Fibroblast of skin of left quadriceps (primary cell): ENCODE data around the gene ERCC5.

Experiments
- DNase-seq, 2 experiments: peaks; one replicate each; pipeline ENCODE4 v3.0.0-alpha.2; 2013; ENCODE audit warnings: low read depth in 2 of 2

The ERCC5 gene

DNA sequence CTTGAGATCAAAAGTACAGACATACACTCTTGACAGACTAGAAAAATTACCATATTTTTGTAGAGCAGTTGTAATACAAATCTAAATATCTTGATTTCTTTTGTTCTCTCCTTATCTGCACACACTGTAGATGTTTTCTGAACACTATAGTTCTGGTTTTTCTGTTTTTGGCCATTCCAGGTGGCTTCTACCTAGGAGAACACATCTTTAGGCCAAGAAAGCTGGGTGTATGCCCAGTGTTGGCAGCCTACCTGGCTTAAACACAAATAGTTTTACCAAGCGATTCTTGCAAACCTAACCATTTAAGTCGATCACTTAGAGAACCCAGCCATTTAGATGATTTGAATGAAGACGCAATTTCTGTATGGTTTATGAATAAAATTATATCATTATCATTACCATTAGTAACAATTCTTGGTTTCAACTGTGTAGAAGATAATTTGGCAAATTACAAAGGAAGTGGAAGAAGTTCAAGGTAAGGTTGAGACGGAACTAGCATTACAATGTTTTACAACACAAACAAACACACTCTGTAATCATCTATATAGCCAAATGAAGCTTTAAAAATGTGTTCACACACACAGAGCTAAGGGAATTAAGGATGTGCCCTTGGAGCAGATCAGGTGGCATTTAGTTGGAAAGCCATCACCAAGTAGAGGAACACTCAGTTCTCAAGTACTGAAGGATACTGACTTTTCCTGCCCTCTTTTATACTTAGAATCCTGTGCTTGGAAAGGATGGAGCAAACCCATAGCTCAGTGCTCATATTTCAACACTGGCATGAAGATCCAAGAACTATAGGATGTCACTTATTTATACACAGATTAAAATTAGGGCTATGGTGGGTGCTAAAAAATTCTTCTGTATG, 36.2 kb downstream of the ERCC5 start:
- DNase-seq = no peak

DNA sequence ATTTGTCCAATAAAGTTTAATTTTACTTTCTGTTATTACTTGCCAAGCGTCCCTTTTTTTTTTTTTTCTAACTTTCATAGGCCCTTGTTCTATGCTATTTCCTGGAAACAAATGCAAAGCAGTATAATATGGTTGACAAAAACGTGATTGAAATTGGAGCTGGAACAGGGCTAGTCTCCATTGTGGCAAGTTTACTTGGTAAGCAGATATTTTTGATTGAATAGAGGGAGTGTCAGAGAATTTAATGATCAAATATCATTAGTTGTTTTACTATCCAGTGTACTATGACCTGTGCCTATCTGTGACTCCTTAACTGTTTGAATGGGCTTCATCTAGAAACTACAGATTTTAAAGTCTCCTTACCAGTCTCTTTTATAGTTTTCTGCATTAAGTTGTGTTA, 46.7 kb downstream of the ERCC5 start:
- DNase-seq = no peak

DNA sequence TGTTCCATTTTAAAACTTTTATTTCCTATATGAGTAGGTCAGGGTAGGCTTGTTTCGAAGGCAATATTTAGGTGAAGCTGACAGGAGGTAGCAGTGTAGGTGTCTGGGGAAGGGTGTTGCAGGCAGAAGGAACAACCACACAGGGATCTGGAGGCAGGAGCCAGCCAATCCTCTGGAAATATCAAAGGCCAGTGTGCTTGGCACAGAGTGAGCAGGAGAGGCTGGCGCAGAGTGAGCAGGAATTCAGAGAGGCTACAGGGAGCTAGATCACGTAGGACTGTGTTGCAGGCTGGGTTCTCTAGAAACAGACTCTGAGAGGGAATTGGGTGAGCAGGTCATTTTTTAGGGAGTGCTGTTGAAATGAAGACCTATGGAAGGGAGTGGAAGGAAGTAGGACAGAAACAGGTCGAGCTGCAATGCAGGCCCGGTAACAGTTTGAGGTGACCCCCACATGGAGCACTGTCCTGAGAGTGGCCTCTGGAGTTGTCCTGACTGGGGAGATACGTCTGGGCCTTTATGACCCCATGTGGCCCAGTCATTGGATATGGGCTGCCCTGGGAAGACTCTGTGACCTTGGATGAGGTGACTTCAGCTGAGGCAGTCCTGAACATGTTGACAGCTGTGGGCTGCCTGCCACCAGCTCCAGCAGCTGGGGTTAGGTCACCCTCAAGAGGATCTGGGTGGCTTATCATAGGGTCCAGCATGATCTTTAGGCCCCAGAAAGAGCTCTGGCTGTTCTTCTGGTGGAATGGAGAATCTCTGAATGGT, 51.7 kb downstream of the ERCC5 start:
- DNase-seq = no peak

DNA sequence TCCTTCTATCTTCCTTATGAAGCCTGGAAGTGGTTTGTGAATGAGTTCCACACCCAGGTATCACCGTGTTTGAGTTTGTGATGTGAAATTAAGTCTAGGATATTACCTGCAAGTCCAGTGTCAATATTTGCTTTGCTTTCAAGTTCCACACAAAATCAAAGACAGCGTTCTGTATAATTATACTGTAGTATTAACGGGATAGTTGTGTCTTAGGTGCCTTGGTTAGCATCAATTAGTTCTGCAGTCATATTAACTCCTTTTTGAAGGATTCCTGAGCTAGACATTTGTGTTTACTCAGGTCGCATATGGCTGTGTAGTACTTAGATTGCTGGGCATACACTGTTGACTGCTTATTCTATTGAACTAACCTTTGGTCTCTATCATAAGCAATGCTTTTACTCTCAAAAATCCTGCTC, 54.4 kb downstream of the ERCC5 start:
- no peak for DNase-seq

DNA sequence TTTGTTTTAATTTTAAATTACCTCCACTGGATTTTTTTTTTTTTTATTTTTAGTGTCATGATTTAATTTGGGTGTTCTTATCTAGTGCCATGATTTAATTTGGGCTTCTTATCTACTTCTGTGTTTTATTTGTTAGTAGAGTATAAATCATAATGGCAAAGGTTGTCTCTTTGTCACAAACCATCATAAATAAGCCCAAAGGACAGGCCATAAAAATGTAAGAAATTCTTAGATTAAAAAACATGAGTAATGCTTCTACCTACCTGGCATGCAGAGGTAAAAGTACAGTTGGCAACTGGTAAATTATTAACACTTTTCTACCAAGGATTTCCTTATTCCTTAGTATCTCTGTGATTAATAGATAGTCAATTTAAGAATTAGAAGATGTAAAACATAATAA, 55.2 kb downstream of the ERCC5 start:
- no peak for DNase-seq

DNA sequence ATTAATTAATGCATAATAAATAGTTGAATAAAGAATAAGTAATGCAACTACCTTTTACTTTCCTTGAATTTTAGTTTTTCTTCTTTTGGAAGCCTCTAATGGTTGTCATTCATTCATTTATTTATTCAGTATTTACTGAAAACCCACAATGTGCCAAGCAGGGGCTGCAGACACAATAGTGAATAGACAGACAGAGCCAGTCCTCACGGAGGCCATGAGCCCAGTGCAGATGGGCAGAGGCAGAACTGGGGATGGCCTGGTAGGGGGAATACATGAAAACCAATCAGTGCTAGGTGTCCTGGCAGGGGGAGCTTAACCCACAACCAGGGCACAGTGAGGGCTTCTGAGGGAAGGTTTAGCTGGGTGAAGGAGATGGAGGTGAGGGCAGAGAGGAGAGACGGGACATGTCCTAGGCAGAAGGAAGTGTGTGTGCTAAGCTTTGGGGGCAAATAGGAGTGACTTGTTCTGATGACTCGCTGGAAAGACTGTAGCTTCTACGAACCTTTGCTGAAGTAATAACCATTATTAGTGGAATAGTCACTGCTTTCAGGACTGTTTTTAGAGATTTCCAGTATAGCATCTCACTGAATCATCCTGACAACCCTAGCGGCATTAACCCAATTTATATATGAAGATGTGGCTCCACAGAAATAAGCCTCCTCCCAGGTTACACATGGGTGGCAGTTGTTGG, 55.9 kb downstream of the ERCC5 start:
- DNase-seq = no peak

DNA sequence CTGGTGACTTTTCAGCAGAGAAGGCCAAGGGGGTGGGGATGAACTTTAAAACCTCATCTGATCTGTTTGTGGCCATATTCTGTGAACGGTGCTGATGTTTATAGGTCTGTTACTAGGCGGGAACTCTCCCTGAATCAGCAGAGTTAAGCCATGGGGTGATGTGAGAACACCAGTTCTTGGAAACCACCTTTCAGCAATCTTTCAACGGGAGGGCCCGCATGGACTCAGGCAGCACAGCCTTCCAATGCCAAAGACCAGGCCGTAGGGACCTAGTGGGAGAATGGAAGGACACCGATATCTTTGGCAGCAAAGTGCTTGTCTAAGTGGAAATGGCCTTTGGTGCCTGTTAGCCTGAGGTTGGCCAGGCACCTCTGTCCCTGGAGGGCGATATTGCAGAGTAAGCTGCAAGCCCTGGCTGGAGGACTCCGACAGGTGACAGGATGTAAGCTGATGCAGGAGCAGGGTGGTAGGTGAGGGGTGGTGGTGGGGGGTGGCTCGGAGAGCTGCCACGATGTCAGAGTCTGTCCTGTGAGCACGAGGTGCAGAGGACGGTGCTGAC, 57.0 kb downstream of the ERCC5 start:
- DNase-seq = no peak

DNA sequence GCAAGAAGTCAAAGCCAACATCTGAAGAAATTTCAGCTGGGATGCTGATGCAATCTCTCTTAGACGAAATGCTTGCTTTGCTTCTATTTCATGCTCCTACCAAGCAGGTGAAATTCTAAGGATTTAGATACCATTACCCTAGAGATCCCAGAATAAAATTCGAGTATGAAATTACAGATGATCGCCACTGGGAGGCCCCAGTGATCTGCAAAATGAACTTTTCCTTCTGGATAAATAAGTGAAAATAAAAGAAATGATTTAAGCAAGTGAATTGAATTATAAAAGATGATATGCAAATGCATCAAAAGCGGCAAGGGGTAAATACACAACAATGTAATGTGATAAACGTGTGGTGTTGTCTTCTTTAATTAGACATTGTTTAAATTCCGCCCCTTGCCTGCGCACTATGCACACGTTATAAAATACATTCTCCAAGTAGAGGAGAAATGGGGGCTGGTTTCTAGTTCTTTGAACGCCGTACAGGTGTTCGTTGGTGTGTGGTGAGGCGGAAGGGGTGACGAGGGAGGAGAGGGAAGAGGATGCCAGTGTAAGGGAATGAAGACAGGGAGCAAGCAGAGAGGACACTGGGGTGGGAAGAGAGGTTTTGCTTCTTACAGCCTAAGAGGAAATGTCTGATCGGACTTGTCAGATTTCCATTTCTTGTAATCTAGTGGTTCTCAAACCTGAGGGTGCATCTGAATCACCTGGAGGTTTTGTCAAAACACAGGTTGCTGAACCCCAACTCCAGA, 58.0 kb downstream of the ERCC5 start:
- no peak for DNase-seq

DNA sequence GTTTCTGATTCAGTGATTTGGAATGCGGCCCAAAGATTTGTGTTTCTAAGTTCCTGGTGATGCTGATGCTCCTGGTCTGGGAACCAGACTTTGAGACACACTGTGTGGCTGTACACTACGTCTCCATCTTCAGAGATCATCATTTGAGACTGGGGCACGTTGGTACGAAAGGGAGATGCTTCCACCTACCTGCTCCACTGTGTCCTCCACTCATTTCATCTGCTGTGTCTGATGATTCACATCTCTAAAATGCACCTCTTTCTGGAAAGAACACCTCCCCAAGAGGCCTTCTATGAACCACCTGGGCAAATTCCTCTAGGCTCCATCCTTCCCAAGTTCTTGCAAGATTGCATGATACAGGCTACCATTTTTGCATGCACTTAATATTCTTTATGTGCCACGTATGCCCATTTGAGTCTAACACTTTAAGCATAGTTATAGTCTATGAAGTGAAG, 58.6 kb downstream of the ERCC5 start:
- DNase-seq = no peak

DNA sequence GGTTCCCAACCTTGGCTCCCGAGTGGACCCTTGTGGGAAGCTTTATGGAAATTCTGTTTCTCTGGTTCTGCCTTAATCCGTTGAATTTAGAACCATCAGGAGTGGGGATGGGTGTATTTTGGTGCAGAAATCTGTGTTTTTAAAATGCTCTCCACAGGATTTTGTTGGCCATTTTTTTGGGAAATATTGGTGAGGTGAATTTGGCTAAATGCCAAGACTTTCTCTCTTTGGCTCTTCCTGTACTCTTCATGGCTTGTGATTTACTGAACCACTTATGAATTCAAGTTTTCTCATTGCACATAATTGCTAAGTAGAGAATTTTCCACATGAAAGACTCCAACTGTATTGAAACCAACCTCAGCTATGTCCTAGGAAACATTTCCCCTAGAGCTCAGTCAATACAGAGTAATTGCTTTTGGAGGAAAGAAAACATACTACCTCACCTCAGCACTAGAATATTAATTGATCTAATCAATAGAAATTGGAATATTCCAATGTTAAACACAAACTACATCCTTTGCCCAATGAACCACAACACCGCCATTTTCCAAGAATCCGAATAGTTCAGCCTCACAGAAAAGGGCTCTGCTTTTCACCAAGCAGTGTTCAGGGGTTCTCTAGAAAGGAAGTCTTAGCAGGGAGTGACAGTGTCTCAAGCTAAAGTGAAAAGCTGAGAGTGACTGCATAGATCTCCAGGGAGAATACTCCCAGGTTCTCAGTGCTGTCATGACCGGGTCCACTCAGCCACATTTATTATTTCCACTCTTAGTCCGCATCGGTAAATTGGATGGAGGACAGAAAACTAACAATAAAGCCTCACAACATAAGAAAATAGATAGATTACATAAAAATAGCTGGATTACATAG, 60.3 kb downstream of the ERCC5 start:
- no peak for DNase-seq

DNA sequence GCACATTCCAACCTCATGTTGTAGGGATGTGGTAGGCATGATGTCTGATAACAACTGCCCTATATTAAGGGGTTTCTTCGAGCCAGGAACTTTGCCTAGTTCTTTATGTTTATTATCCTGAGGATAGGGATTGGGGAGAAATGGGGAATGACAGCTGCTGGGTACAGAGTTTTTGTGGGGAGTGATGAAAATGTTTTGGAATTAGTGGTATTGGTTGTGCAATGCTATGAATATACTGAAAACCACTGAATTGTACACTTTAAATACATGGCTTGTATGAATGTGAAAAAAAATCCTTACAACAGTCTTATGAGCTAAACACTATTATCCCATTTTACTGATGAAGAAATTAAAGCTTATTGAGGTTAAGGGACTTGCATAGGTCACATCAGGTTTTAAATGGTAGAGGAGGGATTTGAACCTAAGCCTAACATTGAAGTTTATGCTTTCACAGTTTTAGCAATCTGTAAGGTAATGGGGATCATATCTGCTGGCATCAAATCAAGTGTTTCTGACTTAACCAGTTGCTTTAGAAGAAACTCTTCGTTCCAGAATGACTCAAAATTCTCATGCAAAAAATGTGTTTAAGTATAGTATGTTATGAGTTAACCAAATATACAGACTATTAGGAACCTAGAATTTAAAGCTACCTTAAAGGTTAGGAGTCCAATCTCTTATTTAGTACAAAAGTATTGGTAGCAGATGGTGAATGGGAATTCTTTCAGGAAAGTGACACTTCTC, 61.4 kb downstream of the ERCC5 start:
- no peak for DNase-seq

DNA sequence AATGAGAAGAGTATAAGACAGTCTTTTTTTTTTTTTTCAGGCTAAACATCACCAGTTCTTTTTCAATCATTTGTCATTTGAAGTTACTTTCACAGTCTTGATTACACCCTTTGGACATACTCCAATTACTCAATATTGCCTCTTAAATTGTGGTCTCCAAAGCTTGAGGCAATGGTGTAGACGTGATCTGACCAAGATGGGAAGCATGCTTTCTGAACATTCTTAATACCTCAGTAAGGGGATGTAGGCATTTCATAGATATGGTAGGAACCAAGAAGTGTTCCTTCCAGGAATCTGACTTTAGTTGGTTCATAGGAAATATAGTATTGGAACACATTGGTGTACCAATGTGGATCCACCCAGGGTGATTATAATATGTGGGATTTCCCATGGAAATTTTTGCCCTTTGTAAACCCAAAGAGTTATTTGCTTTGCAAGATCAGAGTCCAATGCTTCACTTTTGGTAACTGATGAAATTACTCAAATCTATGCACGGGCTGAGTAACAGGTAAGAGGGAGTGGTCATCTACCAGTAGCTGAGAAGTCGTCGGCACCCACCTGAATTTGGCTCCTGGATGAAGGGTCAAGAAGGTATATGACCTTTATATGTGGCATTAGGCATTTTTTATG, 62.2 kb downstream of the ERCC5 start:
- no peak for DNase-seq

DNA sequence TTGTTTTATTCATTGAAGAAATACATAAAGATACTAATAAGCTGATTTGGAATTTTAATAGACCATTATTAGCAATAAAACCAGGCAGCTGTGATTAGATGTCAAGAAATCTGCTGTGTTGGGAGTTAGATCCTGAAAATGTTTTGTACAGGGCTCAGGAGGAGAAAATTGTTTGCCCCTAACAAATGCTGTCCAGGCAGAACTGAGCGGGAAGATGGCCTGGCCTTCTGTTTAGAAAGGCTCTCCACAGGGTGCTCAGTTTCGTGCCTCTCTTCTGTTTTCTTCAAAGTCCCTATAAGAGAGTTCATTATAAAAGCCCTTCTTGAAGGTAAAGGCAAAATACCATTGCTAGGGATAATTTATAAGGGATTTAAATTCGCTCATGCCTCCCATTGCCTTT, 64.1 kb downstream of the ERCC5 start:
- no peak for DNase-seq

DNA sequence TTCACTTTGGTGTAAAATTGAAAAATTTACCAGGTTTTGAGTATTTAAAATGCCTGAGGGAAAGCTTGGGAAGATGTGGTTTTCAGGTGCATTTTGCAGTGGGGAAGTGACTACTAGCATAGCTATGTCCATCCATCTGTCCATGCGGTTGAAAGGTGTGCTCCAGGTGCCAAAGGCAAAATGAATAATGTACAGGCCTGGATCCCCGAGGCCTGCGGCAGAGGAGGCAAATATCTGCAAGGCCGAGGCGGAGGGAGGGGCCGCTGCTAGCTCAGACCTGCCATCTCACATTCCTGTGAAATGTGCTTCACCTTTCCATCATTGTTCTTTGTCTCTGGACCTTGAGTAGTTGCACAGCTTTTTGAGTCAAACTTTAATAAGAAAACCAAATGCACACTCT, 65.5 kb downstream of the ERCC5 start:
- no peak for DNase-seq

DNA sequence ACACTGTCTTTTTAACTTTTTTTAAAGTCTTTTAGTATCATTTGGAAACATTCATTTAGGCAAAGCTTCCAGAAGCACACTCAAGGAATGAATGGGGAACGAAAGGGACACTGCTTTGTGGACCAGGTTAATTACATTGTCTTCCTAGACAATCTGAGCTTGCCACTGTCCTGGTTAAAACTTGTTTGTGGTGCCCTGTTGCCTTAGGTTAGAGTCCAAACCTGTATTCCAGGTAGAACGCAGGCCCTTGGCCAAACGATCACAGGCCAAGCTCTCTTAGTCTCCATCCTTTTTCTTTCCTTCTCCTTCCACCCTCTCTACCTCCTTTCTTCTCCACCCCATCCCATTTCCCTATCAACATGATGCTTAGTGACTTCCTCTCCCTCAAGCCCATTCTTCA, 66.8 kb downstream of the ERCC5 start:
- DNase-seq = no peak

DNA sequence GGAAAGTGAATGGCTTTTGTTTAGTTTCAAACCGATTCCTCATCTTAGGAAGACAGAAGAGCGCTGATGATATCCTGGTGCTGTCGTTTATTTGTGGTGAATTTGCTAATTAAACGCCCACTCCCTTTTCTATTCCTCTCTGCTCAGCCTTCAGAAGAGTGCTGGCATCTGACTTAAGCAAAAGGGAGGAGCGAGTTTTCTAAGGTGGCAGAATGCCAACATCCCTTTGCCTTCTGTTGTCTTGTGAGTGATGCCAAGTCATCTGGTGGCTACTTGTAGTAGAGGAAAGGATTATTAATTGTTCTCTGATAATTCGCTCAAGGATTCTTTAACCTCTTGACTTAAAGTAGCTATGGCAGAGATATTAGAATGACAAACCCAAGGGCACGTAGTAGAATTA, 68.1 kb downstream of the ERCC5 start:
- no peak for DNase-seq

DNA sequence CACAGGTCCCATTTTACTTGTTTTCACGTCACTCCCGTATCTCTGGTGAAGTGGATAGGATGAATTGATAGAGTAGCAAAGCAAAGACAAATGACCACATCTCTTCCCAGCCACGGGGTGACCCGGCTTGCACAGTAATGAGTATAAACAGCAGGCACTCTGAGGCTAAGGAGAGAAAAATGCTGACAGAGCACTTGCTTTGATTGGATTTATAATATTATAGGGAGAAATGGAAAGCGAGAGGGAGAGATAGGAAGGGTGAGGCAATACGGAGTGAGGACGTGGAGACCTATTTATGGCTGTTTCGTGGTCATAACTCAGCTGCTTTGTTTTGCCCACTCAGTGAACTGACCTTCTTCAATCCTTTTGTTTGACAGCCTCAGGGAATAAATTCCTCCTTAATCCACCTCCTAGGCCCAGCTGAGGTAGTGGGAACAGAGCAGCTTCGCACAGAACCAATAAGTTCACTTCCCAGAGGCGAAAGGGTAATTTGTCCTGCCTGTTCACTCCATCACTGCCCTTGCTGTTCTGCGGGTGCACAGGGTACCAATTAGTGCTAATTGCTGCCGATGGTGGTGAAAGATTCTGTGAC, 68.6 kb downstream of the ERCC5 start:
- no peak for DNase-seq

DNA sequence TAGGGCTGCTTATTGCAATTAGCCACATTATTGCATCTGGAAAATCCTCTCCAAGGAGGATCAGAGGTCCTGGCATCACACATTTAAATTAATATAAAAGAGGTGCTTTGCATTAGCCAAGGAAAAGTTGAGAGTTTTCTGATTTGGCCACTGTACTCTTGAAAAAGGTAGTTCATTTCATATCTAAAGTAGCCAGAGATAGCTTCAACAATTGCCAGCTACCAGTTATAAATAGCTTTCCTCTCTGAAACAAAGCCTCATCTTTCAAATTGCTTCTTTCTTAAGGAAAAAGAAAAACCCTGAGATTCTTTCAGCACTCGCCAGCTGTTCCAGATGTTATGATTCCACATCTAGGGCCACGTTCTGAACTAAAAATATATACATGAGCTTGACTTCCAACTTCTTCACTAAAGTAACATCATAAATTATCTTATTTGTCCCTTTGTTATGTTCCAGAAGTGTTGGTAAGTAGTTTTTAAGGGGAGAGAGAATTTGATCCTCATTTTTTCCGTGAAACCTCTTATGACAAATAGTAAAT, 69.6 kb downstream of the ERCC5 start:
- no peak for DNase-seq

DNA sequence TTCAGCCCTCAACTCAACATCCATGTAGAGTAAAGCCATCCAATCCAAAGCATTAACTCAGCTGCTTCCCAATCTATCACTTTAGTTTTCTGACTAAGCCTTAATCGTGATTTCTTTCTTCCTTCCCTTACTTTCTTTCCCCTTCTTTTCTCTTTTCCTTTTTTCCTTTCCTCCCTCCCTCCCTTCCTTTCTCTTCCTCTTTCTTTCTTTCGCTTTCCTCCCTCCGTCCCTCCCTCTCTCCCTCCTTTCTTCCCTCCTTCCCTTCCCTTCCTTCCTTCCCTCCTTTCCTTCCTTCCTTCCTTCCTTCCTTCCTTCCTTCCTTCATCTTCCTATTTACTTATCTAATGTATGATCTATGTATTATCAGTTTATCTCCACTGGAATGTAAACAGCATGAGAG, 71.2 kb downstream of the ERCC5 start:
- no peak for DNase-seq
